ENCODE measurements around the gene IL20RB. TPM values are rescaled to one million over a fixed set of nuclear protein-coding genes. Genes with fewer than 3 reads are reported as not detected.

IL20RB gene
- polyA plus RNA-seq, 1 donor (not counting 4 experiments of a cell fraction or from before 2014, with no cell fraction given), result 239 TPM

DNA sequence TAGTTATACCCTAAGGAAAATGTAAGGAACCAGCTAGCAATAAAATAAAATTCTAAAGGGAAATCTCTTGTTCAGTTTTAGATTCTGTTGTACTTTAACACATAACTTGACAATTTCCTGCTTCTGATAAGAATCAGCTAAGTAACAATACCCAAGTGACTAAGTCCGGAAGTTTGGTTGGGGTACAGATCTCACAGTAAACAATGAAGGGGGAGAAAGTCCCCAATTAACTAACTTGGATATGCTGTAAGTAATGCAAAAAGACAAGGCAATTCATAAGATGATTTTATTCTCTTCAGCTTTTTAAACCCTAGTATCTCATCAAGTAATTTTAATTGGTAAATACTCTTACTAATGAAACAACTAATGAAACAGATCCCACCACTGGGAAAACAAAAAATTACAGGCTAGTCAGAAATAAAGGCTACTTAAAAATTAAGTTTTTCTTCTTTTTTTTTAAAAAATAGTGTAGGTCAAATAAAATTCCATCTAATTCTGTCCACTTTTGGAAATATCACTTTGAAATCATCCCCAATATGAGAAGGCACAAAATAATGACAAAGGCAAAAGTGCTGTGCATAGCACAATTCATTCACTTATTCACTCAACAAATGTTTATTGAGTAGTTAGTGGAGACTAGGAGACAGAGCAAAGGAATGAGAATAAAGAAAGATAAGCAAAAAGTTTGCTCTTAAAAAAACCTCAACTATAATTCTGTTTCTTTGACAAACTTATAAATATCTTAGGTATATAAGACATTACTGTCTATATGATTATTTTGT lies 37.8 kb upstream of the IL20RB start:
- no peak overlapping the region for H2AFZ ChIP-seq (ENCODE audit: control insufficient read depth, low read length)
- H3K9me1 ChIP-seq (ENCODE audit: control insufficient read depth, extremely low read depth, insufficient read depth, low read length), result no peaks in the 10 kb centered on the region
- TF ChIP-seq, protein P1, sequence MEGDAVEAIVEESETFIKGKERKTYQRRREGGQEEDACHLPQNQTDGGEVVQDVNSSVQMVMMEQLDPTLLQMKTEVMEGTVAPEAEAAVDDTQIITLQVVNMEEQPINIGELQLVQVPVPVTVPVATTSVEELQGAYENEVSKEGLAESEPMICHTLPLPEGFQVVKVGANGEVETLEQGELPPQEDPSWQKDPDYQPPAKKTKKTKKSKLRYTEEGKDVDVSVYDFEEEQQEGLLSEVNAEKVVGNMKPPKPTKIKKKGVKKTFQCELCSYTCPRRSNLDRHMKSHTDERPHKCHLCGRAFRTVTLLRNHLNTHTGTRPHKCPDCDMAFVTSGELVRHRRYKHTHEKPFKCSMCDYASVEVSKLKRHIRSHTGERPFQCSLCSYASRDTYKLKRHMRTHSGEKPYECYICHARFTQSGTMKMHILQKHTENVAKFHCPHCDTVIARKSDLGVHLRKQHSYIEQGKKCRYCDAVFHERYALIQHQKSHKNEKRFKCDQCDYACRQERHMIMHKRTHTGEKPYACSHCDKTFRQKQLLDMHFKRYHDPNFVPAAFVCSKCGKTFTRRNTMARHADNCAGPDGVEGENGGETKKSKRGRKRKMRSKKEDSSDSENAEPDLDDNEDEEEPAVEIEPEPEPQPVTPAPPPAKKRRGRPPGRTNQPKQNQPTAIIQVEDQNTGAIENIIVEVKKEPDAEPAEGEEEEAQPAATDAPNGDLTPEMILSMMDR (optimal IDR thresholded peaks at IDR 0.05 in 1 of 3, IDR thresholded peaks at IDR 0.05 in 1 of 3, conservative IDR thresholded peaks at IDR 0.05 in 1 of 3; ENCODE audit: extremely low read depth in 1 of 3, insufficient read depth in 2 of 3, low read length in 3 of 3), result no peak
- TF ChIP-seq EZH2 (IDR thresholded peaks at IDR 0.05; ENCODE audit: low read length), result no peak
- no peak overlapping the region for H3K9ac ChIP-seq (ENCODE audit: control insufficient read depth, extremely low read depth, insufficient read depth, low read length)
- dilution Hi-C loops (cut with MboI; ENCODE audit: extremely low pct_ligation_motif_present, low sequenced_read_pairs), result no loop called here
- peaks cover 65% of the 10 kb centered on the region for H3K79me2 ChIP-seq (ENCODE audit: control insufficient read depth, insufficient read depth, low read length)
- no peaks in the 10 kb centered on the region for H3K36me3 ChIP-seq (ENCODE audit: control insufficient read depth in 2 of 2, extremely low read depth in 1 of 2, insufficient read depth in 2 of 2, low read length in 2 of 2)
- no peaks in the 10 kb centered on the region for H3K27me3 ChIP-seq (ENCODE audit: control insufficient read depth, extremely low read depth, insufficient read depth, low read length)
- no peak overlapping the region for H3K4me3 ChIP-seq (ENCODE audit: control insufficient read depth in 2 of 3, extremely low read depth in 1 of 3, insufficient read depth in 2 of 3, low read depth in 1 of 3, low read length in 3 of 3)
- FAIRE-seq, result peak; percentile 79
- peaks cover 7% of the 10 kb centered on the region for H3K4me1 ChIP-seq (ENCODE audit: control insufficient read depth, extremely low read depth, insufficient read depth, low read length)
- no peaks in the 10 kb centered on the region for H3K9me3 ChIP-seq (ENCODE audit: control insufficient read depth, low read depth, low read length)
- DNase-seq (ENCODE audit: low read depth, low spot score), result no peak
- H3K4me2 ChIP-seq (ENCODE audit: control insufficient read depth, extremely low read depth, insufficient read depth, low read depth, low read length), result peak overlapping the region; percentile 25
- H4K20me1 ChIP-seq (ENCODE audit: control insufficient read depth, extremely low read depth, insufficient read depth, low read length), result no peaks in the 10 kb centered on the region
- H3K27ac ChIP-seq (ENCODE audit: control insufficient read depth, insufficient read depth, low read length), result no peak overlapping the region

DNA sequence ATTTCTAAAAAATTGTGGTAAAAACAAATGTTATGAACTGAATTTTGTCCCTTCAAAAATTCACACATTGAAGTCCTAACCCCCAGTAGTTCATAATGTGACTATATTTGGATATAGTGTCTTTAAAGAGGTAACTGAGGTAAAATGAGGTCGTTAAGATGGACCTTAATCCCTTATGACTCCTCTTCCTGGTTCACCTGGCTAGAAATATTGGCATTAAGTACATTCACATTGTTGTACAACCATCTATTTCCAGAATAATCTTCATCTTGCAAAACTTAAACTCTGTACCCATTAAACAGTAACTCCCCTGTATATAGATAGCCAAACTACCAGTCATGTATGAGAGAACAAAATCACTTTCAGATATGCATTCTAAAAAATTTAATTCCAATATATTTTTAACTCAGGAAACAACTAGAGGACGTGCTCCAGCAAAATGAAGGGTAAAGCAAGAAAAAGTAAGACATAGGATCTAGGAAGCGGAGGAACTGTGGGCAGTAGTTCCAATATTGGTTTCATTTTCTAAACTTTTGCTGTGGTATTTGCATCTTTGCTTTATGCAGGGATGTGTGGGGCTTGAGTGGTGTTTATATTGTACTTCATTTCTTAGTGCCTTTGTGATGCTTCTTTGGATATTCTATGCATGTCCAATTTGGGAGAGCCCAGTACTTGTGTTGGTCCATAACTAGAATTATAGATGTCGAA lies 36.7 kb upstream of the IL20RB start:
- dilution Hi-C loops (cut with MboI; ENCODE audit: extremely low pct_ligation_motif_present, low sequenced_read_pairs), result no loop called here
- no peak overlapping the region for H3K9ac ChIP-seq (ENCODE audit: control insufficient read depth, extremely low read depth, insufficient read depth, low read length)
- no peaks in the 10 kb centered on the region for H3K9me1 ChIP-seq (ENCODE audit: control insufficient read depth, extremely low read depth, insufficient read depth, low read length)
- H4K20me1 ChIP-seq (ENCODE audit: control insufficient read depth, extremely low read depth, insufficient read depth, low read length), result no peaks in the 10 kb centered on the region
- H3K4me2 ChIP-seq (ENCODE audit: control insufficient read depth, extremely low read depth, insufficient read depth, low read depth, low read length), result no peak overlapping the region
- H3K4me3 ChIP-seq (ENCODE audit: control insufficient read depth in 2 of 3, extremely low read depth in 1 of 3, insufficient read depth in 2 of 3, low read depth in 1 of 3, low read length in 3 of 3), result no peak overlapping the region
- no peak overlapping the region for H3K27ac ChIP-seq (ENCODE audit: control insufficient read depth, insufficient read depth, low read length)
- no peaks in the 10 kb centered on the region for H3K36me3 ChIP-seq (ENCODE audit: control insufficient read depth in 2 of 2, extremely low read depth in 1 of 2, insufficient read depth in 2 of 2, low read length in 2 of 2)
- DNase-seq (ENCODE audit: low read depth, low spot score) (no peak), FAIRE-seq (no peak)
- H3K9me3 ChIP-seq (ENCODE audit: control insufficient read depth, low read depth, low read length), result no peaks in the 10 kb centered on the region
- H2AFZ ChIP-seq (ENCODE audit: control insufficient read depth, low read length), result no peak overlapping the region
- peaks cover 7% of the 10 kb centered on the region for H3K4me1 ChIP-seq (ENCODE audit: control insufficient read depth, extremely low read depth, insufficient read depth, low read length)
- TF ChIP-seq EZH2 (IDR thresholded peaks at IDR 0.05; ENCODE audit: low read length), result no peak
- TF ChIP-seq, protein P1 (optimal IDR thresholded peaks at IDR 0.05 in 1 of 3, IDR thresholded peaks at IDR 0.05 in 1 of 3, conservative IDR thresholded peaks at IDR 0.05 in 1 of 3; ENCODE audit: extremely low read depth in 1 of 3, insufficient read depth in 2 of 3, low read length in 3 of 3), result no peak
- H3K79me2 ChIP-seq (ENCODE audit: control insufficient read depth, insufficient read depth, low read length), result peaks cover 65% of the 10 kb centered on the region
- H3K27me3 ChIP-seq (ENCODE audit: control insufficient read depth, extremely low read depth, insufficient read depth, low read length), result no peaks in the 10 kb centered on the region

All from keratinocyte (primary cell).